Suprapubic skin (tissue), 4 donors: ENCODE data around the gene IL17D. TPM values are rescaled to one million over a fixed set of nuclear protein-coding genes. Genes with fewer than 3 reads are reported as not detected.
"Not testable (repeated sequence)": the region's sequence is repeated elsewhere in the genome, so short reads cannot be mapped to it uniquely, and the experiment has no call there.

ENCODE experiments used
- DNase-seq, 2 donors: peaks; one replicate each; pipeline ENCODE4 v3.0.0-alpha.2; 2019; ENCODE audit warnings: low spot score in 2 of 2
- H3K27ac ChIP-seq: fragments of 200-600 bp; sonication (generic); one replicate; pipeline ENCODE4 v1.5.1; 2019
- H3K27me3 ChIP-seq: fragments of 200-600 bp; sonication (generic); one replicate; pipeline ENCODE4 v1.5.1; 2019
- H3K36me3 ChIP-seq: fragments of 200-600 bp; sonication (generic); one replicate; pipeline ENCODE4 v1.5.1; 2019
- H3K4me1 ChIP-seq: fragments of 200-600 bp; sonication (generic); one replicate; pipeline ENCODE4 v1.5.1; 2019
- H3K4me3 ChIP-seq: fragments of 200-600 bp; sonication (generic); one replicate; pipeline ENCODE4 v1.5.1; 2019; ENCODE audit warnings: mild to moderate bottlenecking
- H3K9me3 ChIP-seq: fragments of 200-600 bp; sonication (generic); one replicate; pipeline ENCODE4 v1.5.1; 2019
- CTCF ChIP-seq, 2 donors: fragments of 200-600 bp in 1 of 2; fragments of 450-650 bp in 1 of 2; sonication (generic) in 1 of 2; IDR thresholded peaks; one replicate each; pipeline ENCODE4 v1.5.1; 2016 to 2019; ENCODE audit warnings: antibody characterized with exemption in 2 of 2, mild to moderate bottlenecking in 1 of 2, moderate library complexity in 1 of 2
- EP300 ChIP-seq: sonication (generic); formaldehyde crosslinking; IDR thresholded peaks from one replicate; pipeline ENCODE4 v1.6.1; 2017; ENCODE audit warnings: antibody characterized with exemption
- POLR2A ChIP-seq, 2 donors: fragments of 450-650 bp; IDR thresholded peaks; one replicate each; pipeline ENCODE4 v1.6.1; 2017; ENCODE audit warnings: antibody characterized with exemption in 2 of 2, mild to moderate bottlenecking in 2 of 2, moderate library complexity in 2 of 2
- POLR2AphosphoS5 ChIP-seq, 3 donors: sonication (generic); formaldehyde crosslinking; IDR thresholded peaks; one replicate each; pipeline ENCODE4 v1.6.1; 2017; ENCODE audit warnings: antibody characterized with exemption in 3 of 3
- WGBS: methylation state at CpG from one replicate; pipeline ENCODE4 v1.1.5; 2018; 5-methylcytosine and 5-hydroxymethylcytosine counted together
- total RNA-seq, 4 donors: library from RNA; depleted of rRNA; stranded (reverse); fragments of >200 nt; gene quantifications; one replicate each; pipeline ENCODE4 v1.1.0, GENCODE V29; 2016

The IL17D gene
- total RNA-seq, 4 donors from 2014 or later: 0.26 to 1.5 (median 0.50) TPM

- Histone ChIP-seq H3K36me3 (peaks cover 4% of the 10 kb centered on the region), H3K4me3 (no peak overlapping the region), H3K27ac (no peak overlapping the region)
Observed at GRCh38 chr13:20679879-20680278, 23.6 kb upstream of the IL17D start.

GRCh38 chr13:20680416-20681080, 23.0 kb upstream of the IL17D start:
- Histone ChIP-seq H3K4me3 (no peak overlapping the region), H3K27ac (no peak overlapping the region), H3K9me3 (no peaks in the 10 kb centered on the region), H3K27me3 (no peaks in the 10 kb centered on the region), H3K36me3 (peaks cover 4% of the 10 kb centered on the region), H3K4me1 (no peaks in the 10 kb centered on the region)
- TF ChIP-seq POLR2AphosphoS5 (IDR thresholded peaks at IDR 0.05): no peak
- no peak for TF ChIP-seq EP300
- no peak for TF ChIP-seq POLR2A (IDR thresholded peaks at IDR 0.05)
- TF ChIP-seq CTCF (IDR thresholded peaks at IDR 0.05): no peak
- no peak for DNase-seq
- WGBS: 80% methylated on average over 10 of the region's 10 CpGs

More at GRCh38 chr13:20679879-20680278, 23.6 kb upstream of the IL17D start:
- no peaks in the 10 kb centered on the region for H3K27me3 ChIP-seq
- no peaks in the 10 kb centered on the region for H3K4me1 ChIP-seq
- DNase-seq: no peak
- TF ChIP-seq EP300 (no peak), POLR2A (IDR thresholded peaks at IDR 0.05) (no peak), POLR2AphosphoS5 (IDR thresholded peaks at IDR 0.05) (no peak), CTCF (IDR thresholded peaks at IDR 0.05) (no peak)
- 92% methylated on average over 3 of the region's 3 CpGs for WGBS
- H3K9me3 ChIP-seq: no peaks in the 10 kb centered on the region

GRCh38 chr13:20681481-20681880, 22.0 kb upstream of the IL17D start:
- WGBS: 80% methylated on average over 5 of the region's 5 CpGs
- not testable (repeated sequence) for H3K4me3 ChIP-seq, H3K4me1 ChIP-seq, H3K27ac ChIP-seq, H3K27me3 ChIP-seq, DNase-seq, H3K9me3 ChIP-seq, H3K36me3 ChIP-seq

GRCh38 chr13:20682061-20682460, 21.4 kb upstream of the IL17D start:
- H3K27ac ChIP-seq: no peak overlapping the region
- no peak for DNase-seq
- H3K4me1 ChIP-seq: no peaks in the 10 kb centered on the region
- H3K4me3 ChIP-seq: no peak overlapping the region
- WGBS: 79% methylated on average over 1 of the region's 1 CpG
- TF ChIP-seq POLR2A (IDR thresholded peaks at IDR 0.05) (no peak), POLR2AphosphoS5 (IDR thresholded peaks at IDR 0.05) (no peak), EP300 (no peak), CTCF (IDR thresholded peaks at IDR 0.05) (no peak)
- no peaks in the 10 kb centered on the region for H3K36me3 ChIP-seq
- no peaks in the 10 kb centered on the region for H3K27me3 ChIP-seq
- H3K9me3 ChIP-seq: no peaks in the 10 kb centered on the region

GRCh38 chr13:20684041-20684440, 19.5 kb upstream of the IL17D start:
- Histone ChIP-seq H3K4me3 (no peak overlapping the region), H3K36me3 (peaks cover 5% of the 10 kb centered on the region), H3K27ac (no peak overlapping the region), H3K4me1 (no peaks in the 10 kb centered on the region), H3K9me3 (no peaks in the 10 kb centered on the region), H3K27me3 (no peaks in the 10 kb centered on the region)
- 66% methylated on average over 4 of the region's 4 CpGs for WGBS
- no peak for DNase-seq
- TF ChIP-seq CTCF (IDR thresholded peaks at IDR 0.05) (no peak), EP300 (no peak), POLR2A (IDR thresholded peaks at IDR 0.05) (no peak), POLR2AphosphoS5 (IDR thresholded peaks at IDR 0.05) (no peak)

- no peak for DNase-seq
- Histone ChIP-seq H3K9me3 (no peaks in the 10 kb centered on the region), H3K4me1 (no peaks in the 10 kb centered on the region), H3K27me3 (no peaks in the 10 kb centered on the region), H3K4me3 (no peak overlapping the region), H3K27ac (no peak overlapping the region), H3K36me3 (peaks cover 5% of the 10 kb centered on the region)
- TF ChIP-seq POLR2A (IDR thresholded peaks at IDR 0.05): no peak
- no peak for TF ChIP-seq POLR2AphosphoS5 (IDR thresholded peaks at IDR 0.05)
- TF ChIP-seq EP300: no peak
- no peak for TF ChIP-seq CTCF (IDR thresholded peaks at IDR 0.05)
- WGBS: 89% methylated on average over 17 of the region's 18 CpGs
Observed at GRCh38 chr13:20684546-20684945, 19.0 kb upstream of the IL17D start.
